ENCODE measurements around the gene KANK2.
"Not testable (repeated sequence)": the region's sequence is repeated elsewhere in the genome, so short reads cannot be mapped to it uniquely, and the experiment has no call there.

DNA sequence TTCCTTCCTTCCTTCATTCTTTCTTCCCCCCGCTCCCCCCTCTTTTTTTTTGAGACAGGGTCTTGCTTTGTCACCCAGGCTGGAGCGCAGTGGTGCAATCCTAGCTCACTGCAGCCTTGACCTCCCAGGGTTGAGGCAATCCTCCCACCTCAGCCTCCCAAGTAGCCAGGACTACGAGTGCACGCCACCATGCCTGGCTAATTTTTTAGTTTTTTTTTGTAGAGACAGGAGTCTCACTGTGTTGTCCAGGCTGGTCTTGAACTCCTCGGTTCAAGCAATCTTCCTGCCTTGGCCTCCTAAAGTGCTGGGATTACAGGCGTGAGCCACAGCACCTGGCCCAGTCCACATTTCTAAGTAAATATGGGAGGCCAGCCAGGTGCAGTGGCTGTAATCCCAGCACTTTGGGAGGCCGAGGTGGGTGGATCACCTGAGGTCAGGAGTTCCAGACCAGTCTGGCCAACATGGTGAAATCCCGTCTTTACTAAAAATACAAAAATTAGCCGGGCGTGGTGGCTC, 57.3 kb downstream of the KANK2 start:
- TF ChIP-seq POLR2A (IDR thresholded peaks at IDR 0.05; ENCODE audit: low read length); GATA1 (IDR thresholded peaks at IDR 0.05; ENCODE audit: low read depth, low read length): not testable (repeated sequence)

All from erythroblast (primary cell).